ENCODE data around the gene ARHGAP42. TPM values are rescaled to one million over a fixed set of nuclear protein-coding genes. Genes with fewer than 3 reads are reported as not detected.

The ARHGAP42 gene
- total RNA-seq, 1 experiment from 2014 or later: 39.1 TPM

DNA sequence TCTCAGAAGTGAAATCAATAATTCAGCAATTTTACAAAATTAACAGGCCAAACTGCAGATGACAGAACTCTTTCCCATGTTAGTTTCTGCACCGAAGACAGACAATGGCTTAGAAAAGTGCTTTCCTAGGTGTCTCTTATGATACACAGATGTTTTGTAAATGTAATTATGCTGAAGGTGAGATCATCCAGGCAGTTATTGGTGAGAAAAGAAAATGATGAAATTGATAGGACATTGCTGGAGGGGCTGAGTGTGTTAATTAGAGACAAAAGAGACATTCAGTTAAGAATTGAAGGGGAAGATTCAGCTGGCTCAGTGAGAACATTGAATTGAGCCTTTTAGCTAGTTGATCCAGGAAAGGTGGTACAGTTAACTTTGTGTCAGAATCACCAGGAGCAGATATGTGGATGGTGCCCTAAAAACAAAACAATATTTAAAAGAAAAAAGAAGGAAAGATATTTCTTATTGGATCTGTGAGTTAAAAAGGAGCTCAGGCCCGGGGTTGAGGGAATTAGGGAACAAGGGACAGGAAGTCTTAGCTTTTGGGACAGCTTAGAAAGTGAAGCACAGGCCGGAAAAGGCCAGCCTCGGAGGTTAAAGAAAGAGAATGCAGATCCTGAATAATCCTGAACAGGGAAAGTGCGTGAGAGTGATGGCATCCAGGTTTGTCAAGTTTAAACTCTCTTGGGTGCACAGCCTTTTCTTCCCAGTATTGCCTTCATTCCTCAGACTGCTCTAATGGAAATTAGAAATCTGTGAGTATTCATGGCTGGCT, 16.9 kb downstream of the ARHGAP42 start:
- DNase-seq: no peak
- H3K4me2 ChIP-seq (ENCODE audit: insufficient read depth, insufficient read length, low read length): no peak overlapping the region
- no peaks in the 10 kb centered on the region for H3K9me3 Mint-ChIP-seq

More for the DNA sequence above, 16.9 kb downstream of the ARHGAP42 start:
- Histone ChIP-seq H3K79me2 (ENCODE audit: insufficient read depth, low read length) (peaks cover 3% of the 10 kb centered on the region; the same call in 1 of the 2 replicates), H2BK5ac (ENCODE audit: insufficient read length, low read length) (no peak overlapping the region), H2BK15ac (ENCODE audit: low read depth, low read length) (no peak overlapping the region), H3K4me1 (ENCODE audit: insufficient read depth, low read length) (no peaks in the 10 kb centered on the region; the same call in 1 of the 2 replicates), H3K4ac (ENCODE audit: low read depth, low read length) (no peak overlapping the region), H2AK5ac (ENCODE audit: insufficient read length, low read length) (no peak overlapping the region), H4K91ac (ENCODE audit: insufficient read length, low read depth, low read length) (no peak overlapping the region), H2BK120ac (ENCODE audit: low read depth, low read length, poor library complexity, severe bottlenecking) (no peak overlapping the region), H4K20me1 (ENCODE audit: control insufficient read depth, insufficient read depth, insufficient read length) (no peaks in the 10 kb centered on the region), H3K9ac (ENCODE audit: extremely low read depth, insufficient read length, low read length) (no peak overlapping the region), H3K27me3 (ENCODE audit: insufficient read depth, low read length) (no peaks in the 10 kb centered on the region), H3K56ac (ENCODE audit: insufficient read length, low read depth, low read length) (no peak overlapping the region), H3K23me2 (ENCODE audit: insufficient read length, low read depth, low read length, poor library complexity, severe bottlenecking) (no peaks in the 10 kb centered on the region), H3K14ac (ENCODE audit: insufficient read depth, low read length) (no peak overlapping the region; the same call in 1 of the 2 replicates), H3K79me1 (ENCODE audit: insufficient read depth, low read depth, low read length, poor library complexity, severe bottlenecking) (no peaks in the 10 kb centered on the region), H4K5ac (ENCODE audit: insufficient read length, low read depth, low read length) (no peak overlapping the region), H2BK20ac (ENCODE audit: low read depth, low read length, poor library complexity, severe bottlenecking) (no peak overlapping the region), H2BK12ac (ENCODE audit: insufficient read length, low read depth, low read length) (no peak overlapping the region), H3K23ac (ENCODE audit: insufficient read length, low read depth, low read length) (no peak overlapping the region), H3T11ph (ENCODE audit: low read length) (peak overlapping the region; percentile 72), H3K18ac (ENCODE audit: insufficient read length, low read depth, low read length) (no peak overlapping the region), H3K27ac (ENCODE audit: insufficient read length, low read depth, low read length) (no peak overlapping the region), H3K9me3 (ENCODE audit: control insufficient read depth, low read depth, low read length) (no peaks in the 10 kb centered on the region), H4K8ac (replicated peaks; ENCODE audit: insufficient read length, low read depth, low read length) (no peak overlapping the region), H2AFZ (ENCODE audit: low read length) (no peak overlapping the region)
- H3K4me3 Mint-ChIP-seq: no peak overlapping the region
- no CpG with 5 or more reads among the region's 5 CpGs for WGBS (ENCODE audit: extremely low coverage, insufficient read length, low lambda C conversion rate)
- no peaks in the 10 kb centered on the region for H3K27me3 Mint-ChIP-seq (ENCODE audit: low read depth)
- H3K27ac Mint-ChIP-seq: peak overlapping the region; percentile 1 to 95 (median 15); a peak in 6 of 7 replicates
- H3K36me3 Mint-ChIP-seq (ENCODE audit: insufficient read depth in 1 of 3, low read depth in 3 of 3): peaks cover 11 to 25% (median 14%) of the 10 kb centered on the region in 3 experiments
- peaks cover 14 to 21% of the 10 kb centered on the region in 2 experiments for H3K4me1 Mint-ChIP-seq
- TF ChIP-seq, protein P1, sequence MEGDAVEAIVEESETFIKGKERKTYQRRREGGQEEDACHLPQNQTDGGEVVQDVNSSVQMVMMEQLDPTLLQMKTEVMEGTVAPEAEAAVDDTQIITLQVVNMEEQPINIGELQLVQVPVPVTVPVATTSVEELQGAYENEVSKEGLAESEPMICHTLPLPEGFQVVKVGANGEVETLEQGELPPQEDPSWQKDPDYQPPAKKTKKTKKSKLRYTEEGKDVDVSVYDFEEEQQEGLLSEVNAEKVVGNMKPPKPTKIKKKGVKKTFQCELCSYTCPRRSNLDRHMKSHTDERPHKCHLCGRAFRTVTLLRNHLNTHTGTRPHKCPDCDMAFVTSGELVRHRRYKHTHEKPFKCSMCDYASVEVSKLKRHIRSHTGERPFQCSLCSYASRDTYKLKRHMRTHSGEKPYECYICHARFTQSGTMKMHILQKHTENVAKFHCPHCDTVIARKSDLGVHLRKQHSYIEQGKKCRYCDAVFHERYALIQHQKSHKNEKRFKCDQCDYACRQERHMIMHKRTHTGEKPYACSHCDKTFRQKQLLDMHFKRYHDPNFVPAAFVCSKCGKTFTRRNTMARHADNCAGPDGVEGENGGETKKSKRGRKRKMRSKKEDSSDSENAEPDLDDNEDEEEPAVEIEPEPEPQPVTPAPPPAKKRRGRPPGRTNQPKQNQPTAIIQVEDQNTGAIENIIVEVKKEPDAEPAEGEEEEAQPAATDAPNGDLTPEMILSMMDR (conservative IDR thresholded peaks at IDR 0.05): no peak

Data from H9 (cell line).